Trophoblast cell (in vitro differentiated cells and primary cell): ENCODE measurements around the gene CHN2.

Experiments used
- DNase-seq, 2 donors: peaks; one replicate each; pipeline ENCODE4 v3.0.0-alpha.2; 2016
- H2AFZ ChIP-seq: 2 replicates; pipeline ENCODE4 v1.6.1; 2013; ENCODE audit warnings: low read length, moderate library complexity, mild to moderate bottlenecking; ENCODE audit not compliant: insufficient read depth, poor library complexity
- H2AK5ac ChIP-seq: 2 replicates; pipeline ENCODE4 v1.6.1; 2013; ENCODE audit warnings: mild to moderate bottlenecking, low read length
- H2BK120ac ChIP-seq: 2 replicates; pipeline ENCODE4 v1.6.1; 2013; ENCODE audit warnings: low read length, mild to moderate bottlenecking, moderate library complexity; ENCODE audit not compliant: insufficient read depth, poor library complexity
- H2BK12ac ChIP-seq: 2 replicates; pipeline ENCODE4 v1.6.1; 2013; ENCODE audit warnings: mild to moderate bottlenecking, low read length, moderate library complexity
- H2BK5ac ChIP-seq: 2 replicates; pipeline ENCODE4 v1.6.1; 2013; ENCODE audit warnings: low read length, low read depth, moderate library complexity, mild to moderate bottlenecking; ENCODE audit not compliant: poor library complexity
- H3K14ac ChIP-seq: 2 replicates; pipeline ENCODE4 v1.6.1; 2013; ENCODE audit warnings: mild to moderate bottlenecking, low read length
- H3K18ac ChIP-seq: 2 replicates; pipeline ENCODE4 v1.6.1; 2013; ENCODE audit warnings: mild to moderate bottlenecking, low read length
- H3K23ac ChIP-seq: 2 replicates; pipeline ENCODE4 v1.6.1; 2013; ENCODE audit warnings: low read length
- H3K27ac ChIP-seq: 2 replicates; pipeline ENCODE4 v1.5.1; 2013; ENCODE audit warnings: low read depth, mild to moderate bottlenecking, inconsistent platforms, low read length, moderate library complexity
- H3K27me3 ChIP-seq: 2 replicates; pipeline ENCODE4 v1.6.1; 2013; ENCODE audit warnings: inconsistent platforms, mild to moderate bottlenecking, low read length, moderate library complexity; ENCODE audit not compliant: insufficient read depth
- H3K36me3 ChIP-seq, 2 experiments: 1 replicate in 1 of 2; 2 replicates in 1 of 2; pipeline ENCODE4 v1.6.1; 2013; ENCODE audit warnings: low read length in 2 of 2, mild to moderate bottlenecking in 2 of 2, moderate library complexity in 1 of 2; ENCODE audit not compliant: insufficient read depth in 2 of 2, control insufficient read depth in 1 of 2
- H3K4ac ChIP-seq: 2 replicates; pipeline ENCODE4 v1.6.1; 2013; ENCODE audit warnings: low read depth, mild to moderate bottlenecking, low read length, moderate library complexity
- H3K4me1 ChIP-seq, 2 experiments: 1 replicate in 1 of 2; 2 replicates in 1 of 2; pipeline ENCODE4 v1.6.1; 2013; ENCODE audit warnings: low read length in 2 of 2, mild to moderate bottlenecking in 2 of 2, moderate library complexity in 1 of 2; ENCODE audit not compliant: insufficient read depth in 2 of 2, control insufficient read depth in 1 of 2
- H3K4me2 ChIP-seq: 2 replicates; pipeline ENCODE4 v1.6.1; 2013; ENCODE audit warnings: inconsistent platforms, mild to moderate bottlenecking, low read length, moderate library complexity
- H3K4me3 ChIP-seq: 2 replicates; pipeline ENCODE4 v1.5.1; 2013; ENCODE audit warnings: mild to moderate bottlenecking, low read depth, low read length, inconsistent platforms
- H3K79me1 ChIP-seq: one replicate; pipeline ENCODE4 v1.6.1; 2013; ENCODE audit warnings: low read length
- H3K79me2 ChIP-seq: 2 replicates; pipeline ENCODE4 v1.6.1; 2013; ENCODE audit warnings: low read length, mild to moderate bottlenecking; ENCODE audit not compliant: control insufficient read depth, insufficient read depth, poor library complexity
- H3K9ac ChIP-seq: 2 replicates; pipeline ENCODE4 v1.6.1; 2013; ENCODE audit warnings: mild to moderate bottlenecking, low read length
- H3K9me3 ChIP-seq: 2 replicates; pipeline ENCODE4 v1.6.1; 2013; ENCODE audit warnings: low read depth, mild to moderate bottlenecking, control low read depth, inconsistent platforms, low read length; ENCODE audit not compliant: insufficient read depth
- H4K12ac ChIP-seq: 2 replicates; pipeline ENCODE4 v1.6.1; 2013; ENCODE audit warnings: low read depth, mild to moderate bottlenecking, low read length, moderate library complexity
- H4K8ac ChIP-seq: 2 replicates; pipeline ENCODE4 v1.6.1; 2013; ENCODE audit warnings: low read depth, mild to moderate bottlenecking, low read length, moderate library complexity
- H4K91ac ChIP-seq: one replicate; pipeline ENCODE4 v1.6.1; 2013; ENCODE audit warnings: low read depth, mild to moderate bottlenecking, low read length, moderate library complexity
- WGBS: extraction: QIAGEN DNeasy Blood & Tissue Kit; methylation state at CpG from one replicate; pipeline ENCODE4 v1.1.7; 2013; ENCODE audit warnings: missing lambda C conversion rate; ENCODE audit not compliant: insufficient read length, insufficient coverage; ENCODE audit errors: extremely low coverage; 5-methylcytosine and 5-hydroxymethylcytosine counted together

CHN2 gene

GRCh38 chr7:29173458-29173857, 21.1 kb upstream of the CHN2 start:
- Histone ChIP-seq H4K91ac (no peak overlapping the region), H3K9me3 (peaks cover 3% of the 10 kb centered on the region), H3K27ac (no peak overlapping the region), H2AK5ac (no peak overlapping the region), H3K4me2 (no peak overlapping the region), H3K23ac (no peak overlapping the region), H3K36me3 (peaks cover 0 to 3% of the 10 kb centered on the region in 2 experiments), H3K79me1 (no peaks in the 10 kb centered on the region), H3K27me3 (no peaks in the 10 kb centered on the region), H3K18ac (no peak overlapping the region), H4K12ac (no peak overlapping the region), H2AFZ (no peak overlapping the region), H4K8ac (no peak overlapping the region), H3K4ac (no peak overlapping the region), H3K4me1 (peaks cover 5% of the 10 kb centered on the region in 2 experiments), H2BK120ac (no peak overlapping the region), H3K9ac (no peak overlapping the region), H2BK5ac (no peak overlapping the region), H3K14ac (no peak overlapping the region), H3K4me3 (no peak overlapping the region), H2BK12ac (no peak overlapping the region), H3K79me2 (no peaks in the 10 kb centered on the region)
- WGBS: no CpG with 5 or more reads among the region's 3 CpGs
- DNase-seq: no peak

GRCh38 chr7:29177963-29178600, 16.5 kb upstream of the CHN2 start:
- Histone ChIP-seq H3K9me3 (peaks cover 3% of the 10 kb centered on the region), H3K4me1 (peaks cover 5% of the 10 kb centered on the region in 2 experiments), H3K9ac (no peak overlapping the region), H3K79me2 (no peaks in the 10 kb centered on the region), H2AFZ (no peak overlapping the region), H3K36me3 (peaks cover 0 to 3% of the 10 kb centered on the region in 2 experiments), H2AK5ac (no peak overlapping the region), H3K79me1 (no peaks in the 10 kb centered on the region), H4K12ac (no peak overlapping the region), H3K4me3 (no peak overlapping the region), H2BK12ac (no peak overlapping the region), H3K18ac (no peak overlapping the region), H4K91ac (no peak overlapping the region), H3K27ac (peak overlapping the region; percentile 14), H3K14ac (no peak overlapping the region), H3K4me2 (peak overlapping the region; percentile 3), H2BK120ac (no peak overlapping the region), H2BK5ac (no peak overlapping the region), H3K4ac (no peak overlapping the region), H3K23ac (no peak overlapping the region), H4K8ac (no peak overlapping the region), H3K27me3 (no peaks in the 10 kb centered on the region)
- DNase-seq: peak; percentile 49 to 72
- no CpG with 5 or more reads among the region's 9 CpGs for WGBS

DNA sequence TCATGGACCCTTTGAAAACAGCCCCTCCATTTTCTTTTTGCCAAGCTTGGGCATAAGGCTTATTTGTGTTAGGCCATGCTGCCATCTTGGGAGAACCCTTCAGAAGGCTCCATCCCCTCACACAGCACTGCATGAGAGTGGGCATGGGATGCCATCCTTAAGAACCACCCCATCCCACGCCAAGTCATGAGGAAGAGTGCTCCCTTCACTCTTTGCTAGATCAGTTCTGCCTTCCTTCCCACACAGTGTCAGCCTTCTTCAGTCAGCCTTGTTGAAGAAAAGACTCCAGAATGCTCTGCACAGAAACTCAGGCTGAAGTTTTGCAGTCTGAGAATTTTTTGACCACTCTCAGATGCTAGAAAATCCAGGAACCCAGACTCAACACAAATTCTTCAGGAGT, 15.5 kb upstream of the CHN2 start:
- Histone ChIP-seq H3K4ac (no peak overlapping the region), H2BK120ac (peak overlapping the region; percentile 89), H4K8ac (no peak overlapping the region), H3K18ac (no peak overlapping the region), H2AFZ (no peak overlapping the region), H3K36me3 (peaks cover 0 to 3% of the 10 kb centered on the region in 2 experiments), H3K79me2 (no peaks in the 10 kb centered on the region), H3K4me3 (no peak overlapping the region), H4K12ac (no peak overlapping the region), H3K79me1 (no peaks in the 10 kb centered on the region), H2BK12ac (peak overlapping the region; percentile 78), H2BK5ac (no peak overlapping the region), H3K27ac (no peak overlapping the region), H3K14ac (no peak overlapping the region), H4K91ac (peak overlapping the region; percentile 63), H3K9ac (no peak overlapping the region), H3K23ac (no peak overlapping the region), H3K9me3 (peaks cover 3% of the 10 kb centered on the region), H3K4me1 (peaks cover 5% of the 10 kb centered on the region in 2 experiments), H3K27me3 (no peaks in the 10 kb centered on the region), H3K4me2 (no peak overlapping the region), H2AK5ac (peak overlapping the region; percentile 81)
- WGBS: no CpG with 5 or more reads among the region's 1 CpG
- DNase-seq: no peak

DNA sequence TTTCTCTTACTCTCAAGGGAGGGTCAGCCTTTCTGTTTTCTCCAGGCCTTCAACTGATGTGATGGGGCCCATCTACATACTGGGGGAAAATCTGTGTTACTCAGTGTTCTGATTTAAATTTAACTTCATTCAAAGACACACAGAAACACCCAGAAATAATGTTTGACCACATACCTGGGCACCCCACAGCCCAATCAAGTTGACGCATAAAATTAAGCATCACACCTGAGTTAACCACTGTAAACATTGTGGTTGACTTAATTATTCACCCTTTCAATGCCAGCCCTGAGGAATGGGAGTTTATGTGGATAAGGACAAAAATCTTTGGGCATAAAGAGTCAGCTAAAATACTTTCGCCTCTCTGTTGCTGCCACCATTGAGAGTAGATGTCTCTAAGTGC, 10.0 kb upstream of the CHN2 start:
- Histone ChIP-seq H2AK5ac (no peak overlapping the region), H3K23ac (no peak overlapping the region), H3K79me2 (no peaks in the 10 kb centered on the region), H3K4me3 (no peak overlapping the region), H2BK120ac (no peak overlapping the region), H2BK12ac (no peak overlapping the region), H3K36me3 (no peaks in the 10 kb centered on the region), H2AFZ (no peak overlapping the region), H3K18ac (no peak overlapping the region), H3K27me3 (no peaks in the 10 kb centered on the region), H3K4me2 (no peak overlapping the region), H2BK5ac (no peak overlapping the region), H3K4me1 (peaks cover 0 to 1% of the 10 kb centered on the region in 2 experiments), H4K91ac (no peak overlapping the region), H3K79me1 (peaks cover under 1% of the 10 kb centered on the region), H3K9ac (no peak overlapping the region), H4K12ac (no peak overlapping the region), H3K27ac (no peak overlapping the region), H4K8ac (no peak overlapping the region), H3K4ac (no peak overlapping the region), H3K14ac (no peak overlapping the region), H3K9me3 (no peaks in the 10 kb centered on the region)
- DNase-seq: no peak
- no CpG with 5 or more reads among the region's 2 CpGs for WGBS
